Measurements from ENCODE around the gene TRIM40. TPM values are rescaled to one million over a fixed set of nuclear protein-coding genes. Genes with fewer than 3 reads are reported as not detected.

The TRIM40 gene
- total and polyA plus RNA-seq, 9 donors: not detected

- WGBS, 3 donors: 43 to 53% (median 45%) methylated on average over 2 of the region's 2 CpGs
- intact Hi-C loops (cut with DNase I): no loop called here
Observed at GRCh38 chr6:30143780-30144179, 7.8 kb downstream of the TRIM40 start.

GRCh38 chr6:30144811-30145210 is 8.9 kb downstream of the TRIM40 start:
- TF ChIP-seq EP300 (IDR thresholded peaks at IDR 0.05) (no peak), POLR2A (IDR thresholded peaks at IDR 0.05) (no peak)
- no peak overlapping the region for H3K27ac ChIP-seq
- H3K36me3 ChIP-seq: no peaks in the 10 kb centered on the region
- no peak for DNase-seq
- 66 to 67% (median 67%) methylated on average over 6 of the region's 6 CpGs for WGBS, 3 donors
- H3K4me1 ChIP-seq (ENCODE audit: insufficient read depth): no peaks in the 10 kb centered on the region
- intact Hi-C loops (cut with DNase I): no loop called here
- H3K9me3 ChIP-seq: no peaks in the 10 kb centered on the region
- H3K27me3 ChIP-seq: no peaks in the 10 kb centered on the region
- H3K4me3 ChIP-seq: no peak overlapping the region

More at GRCh38 chr6:30143780-30144179, 7.8 kb downstream of the TRIM40 start:
- H3K27ac ChIP-seq: no peak overlapping the region
- DNase-seq: no peak
- no peaks in the 10 kb centered on the region for H3K27me3 ChIP-seq
- H3K9me3 ChIP-seq: no peaks in the 10 kb centered on the region
- H3K36me3 ChIP-seq: no peaks in the 10 kb centered on the region
- TF ChIP-seq POLR2A (IDR thresholded peaks at IDR 0.05): no peak
- no peak for TF ChIP-seq EP300 (IDR thresholded peaks at IDR 0.05)
- TF ChIP-seq, protein P1, sequence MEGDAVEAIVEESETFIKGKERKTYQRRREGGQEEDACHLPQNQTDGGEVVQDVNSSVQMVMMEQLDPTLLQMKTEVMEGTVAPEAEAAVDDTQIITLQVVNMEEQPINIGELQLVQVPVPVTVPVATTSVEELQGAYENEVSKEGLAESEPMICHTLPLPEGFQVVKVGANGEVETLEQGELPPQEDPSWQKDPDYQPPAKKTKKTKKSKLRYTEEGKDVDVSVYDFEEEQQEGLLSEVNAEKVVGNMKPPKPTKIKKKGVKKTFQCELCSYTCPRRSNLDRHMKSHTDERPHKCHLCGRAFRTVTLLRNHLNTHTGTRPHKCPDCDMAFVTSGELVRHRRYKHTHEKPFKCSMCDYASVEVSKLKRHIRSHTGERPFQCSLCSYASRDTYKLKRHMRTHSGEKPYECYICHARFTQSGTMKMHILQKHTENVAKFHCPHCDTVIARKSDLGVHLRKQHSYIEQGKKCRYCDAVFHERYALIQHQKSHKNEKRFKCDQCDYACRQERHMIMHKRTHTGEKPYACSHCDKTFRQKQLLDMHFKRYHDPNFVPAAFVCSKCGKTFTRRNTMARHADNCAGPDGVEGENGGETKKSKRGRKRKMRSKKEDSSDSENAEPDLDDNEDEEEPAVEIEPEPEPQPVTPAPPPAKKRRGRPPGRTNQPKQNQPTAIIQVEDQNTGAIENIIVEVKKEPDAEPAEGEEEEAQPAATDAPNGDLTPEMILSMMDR (IDR thresholded peaks at IDR 0.05): no peak
- no peak overlapping the region for H3K4me3 ChIP-seq
- H3K4me1 ChIP-seq (ENCODE audit: insufficient read depth): no peaks in the 10 kb centered on the region

DNA sequence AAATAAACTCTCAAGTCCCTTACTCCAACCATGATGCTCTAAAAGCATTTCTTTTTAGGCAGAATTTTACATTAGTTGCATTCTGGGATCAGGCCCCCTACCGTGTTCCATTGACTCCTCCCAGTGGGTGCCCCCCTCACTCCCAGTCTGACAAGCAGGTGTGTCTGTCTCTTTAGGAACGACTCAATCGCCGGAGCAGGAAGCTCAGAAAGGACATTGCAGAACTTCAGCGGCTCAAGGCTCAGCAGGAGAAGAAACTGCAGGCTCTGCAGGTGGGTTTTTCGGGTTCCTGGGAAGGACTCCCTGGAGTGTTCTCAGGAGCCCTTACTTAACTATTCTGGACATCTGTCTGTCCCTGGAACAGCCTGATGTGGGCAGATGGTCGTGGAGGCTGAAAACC is 9.9 kb downstream of the TRIM40 start:
- no peak for DNase-seq
- Histone ChIP-seq H3K27ac (no peak overlapping the region), H3K9me3 (no peaks in the 10 kb centered on the region), H3K27me3 (no peaks in the 10 kb centered on the region), H3K4me1 (ENCODE audit: insufficient read depth) (no peaks in the 10 kb centered on the region), H3K4me3 (no peak overlapping the region), H3K36me3 (no peaks in the 10 kb centered on the region)
- 41 to 49% (median 43%) methylated on average over 7 of the region's 7 CpGs for WGBS, 3 donors
- TF ChIP-seq POLR2A (IDR thresholded peaks at IDR 0.05): no peak
- no peak for TF ChIP-seq EP300 (IDR thresholded peaks at IDR 0.05)
- TF ChIP-seq, protein P1 (IDR thresholded peaks at IDR 0.05): no peak
- intact Hi-C loops (cut with DNase I): no loop called here

GRCh38 chr6:30147096-30147495 is 11.2 kb downstream of the TRIM40 start:
- H3K4me1 ChIP-seq (ENCODE audit: insufficient read depth): no peaks in the 10 kb centered on the region
- no peak overlapping the region for H3K27ac ChIP-seq
- no peaks in the 10 kb centered on the region for H3K36me3 ChIP-seq
- intact Hi-C loops (cut with DNase I): no loop called here
- no peak overlapping the region for H3K4me3 ChIP-seq
- no peaks in the 10 kb centered on the region for H3K9me3 ChIP-seq
- WGBS, 3 donors: 55 to 65% (median 63%) methylated on average over 3 of the region's 3 CpGs
- no peaks in the 10 kb centered on the region for H3K27me3 ChIP-seq
- no peak for DNase-seq
- no peak for TF ChIP-seq POLR2A (IDR thresholded peaks at IDR 0.05)
- TF ChIP-seq, protein P1 (IDR thresholded peaks at IDR 0.05): no peak
- no peak for TF ChIP-seq EP300 (IDR thresholded peaks at IDR 0.05)

GRCh38 chr6:30149234-30149633 is 13.3 kb downstream of the TRIM40 start:
- Histone ChIP-seq H3K27ac (no peak overlapping the region), H3K4me3 (no peak overlapping the region), H3K9me3 (no peaks in the 10 kb centered on the region), H3K36me3 (no peaks in the 10 kb centered on the region), H3K27me3 (no peaks in the 10 kb centered on the region), H3K4me1 (ENCODE audit: insufficient read depth) (no peaks in the 10 kb centered on the region)
- intact Hi-C loops (cut with DNase I): no loop called here
- 45 to 58% (median 49%) methylated on average over 3 of the region's 3 CpGs for WGBS, 3 donors
- TF ChIP-seq EP300 (IDR thresholded peaks at IDR 0.05) (no peak), POLR2A (IDR thresholded peaks at IDR 0.05) (no peak)
- TF ChIP-seq, protein P1 (IDR thresholded peaks at IDR 0.05): no peak
- no peak for DNase-seq
